Spleen (tissue), 11 donors: ENCODE data around the gene MYH15. TPM values are rescaled to one million over a fixed set of nuclear protein-coding genes. Genes with fewer than 3 reads are reported as not detected.

ENCODE experiments used
- DNase-seq: peaks from one replicate; pipeline ENCODE4 v3.0.0-alpha.2; 2020
- H3K27ac ChIP-seq, 8 donors: fragments of 200-600 bp; sonication (generic) in 7 of 8; 1 replicate in 4 of 8; 2 replicates in 4 of 8; pipeline versions ENCODE4 v1.5.0 to v1.8.0; 2016 to 2021; ENCODE audit warnings: inconsistent platforms in 4 of 8, mild to moderate bottlenecking in 4 of 8, moderate library complexity in 1 of 8
- H3K27me3 ChIP-seq, 7 donors: fragments of 200-600 bp; sonication (generic) in 6 of 7; replicated peaks in 1 of 7; 1 replicate in 4 of 7; 2 replicates in 3 of 7; pipeline versions ENCODE4 v1.5.0 to v1.8.0; 2016 to 2021; ENCODE audit warnings: inconsistent platforms in 3 of 7, mild to moderate bottlenecking in 1 of 7
- H3K36me3 ChIP-seq, 6 donors: fragments of 200-600 bp; sonication (generic) in 5 of 6; 1 replicate in 4 of 6; 2 replicates in 2 of 6; pipeline versions ENCODE4 v1.5.0 to v1.8.0; 2016 to 2021; ENCODE audit warnings: inconsistent platforms in 2 of 6
- H3K4me1 ChIP-seq, 6 donors: fragments of 200-600 bp; sonication (generic) in 5 of 6; 1 replicate in 3 of 6; 2 replicates in 3 of 6; pipeline versions ENCODE4 v1.5.0 to v1.8.0; 2016 to 2021; ENCODE audit warnings: inconsistent platforms in 3 of 6
- H3K4me3 ChIP-seq, 8 donors: fragments of 200-600 bp; sonication (generic) in 7 of 8; 1 replicate in 4 of 8; 2 replicates in 4 of 8; pipeline versions ENCODE4 v1.5.0 to v1.8.0; 2016 to 2021; ENCODE audit warnings: inconsistent platforms in 4 of 8, mild to moderate bottlenecking in 4 of 8, moderate library complexity in 2 of 8
- H3K9me3 ChIP-seq, 8 donors: fragments of 200-600 bp; sonication (generic) in 7 of 8; 1 replicate in 4 of 8; 2 replicates in 4 of 8; pipeline versions ENCODE4 v1.5.0 to v1.8.0; 2016 to 2021; ENCODE audit warnings: inconsistent platforms in 4 of 8
- CTCF ChIP-seq, 11 experiments: fragments of 200-600 bp in 7 of 11; fragments of 450-650 bp in 4 of 11; sonication (generic) in 4 of 11; IDR thresholded peaks in 8 of 11; conservative IDR thresholded peaks in 3 of 11; 1 replicate in 7 of 11; 2 replicates in 4 of 11; pipeline versions ENCODE4 v1.4.0 to v1.8.0; 2016 to 2021; ENCODE audit warnings: antibody characterized with exemption in 11 of 11, inconsistent platforms in 4 of 11, mild to moderate bottlenecking in 1 of 11
- POLR2A ChIP-seq, 3 donors: fragments of 450-650 bp; IDR thresholded peaks; one replicate each; pipeline ENCODE4 v1.5.1; 2017; ENCODE audit warnings: antibody characterized with exemption in 3 of 3, mild to moderate bottlenecking in 1 of 3
- POLR2AphosphoS5 ChIP-seq, 3 donors: sonication (generic); formaldehyde crosslinking; IDR thresholded peaks; one replicate each; pipeline ENCODE4 v1.5.1; 2017; ENCODE audit warnings: antibody characterized with exemption in 3 of 3
- WGBS, 5 donors: extraction: QIAGEN DNeasy Blood & Tissue Kit in 3 of 5; methylation state at CpG; one replicate each; pipeline versions ENCODE4 v1.1.5 to v1.1.7; 2013 to 2018; 5-methylcytosine and 5-hydroxymethylcytosine counted together
- intact Hi-C: fragments of 100-400 bp; cut with DNase I; formaldehyde crosslinking; loops from one replicate; pipeline ENCODE4 v1.15.0; 2023; ENCODE audit warnings: low total_unique reads
- polyA plus RNA-seq, 3 donors: library from polyadenylated mRNA; stranded (reverse); fragments of 200-250 nt; gene quantifications; one replicate each; pipeline ENCODE4 v1.2.1, GENCODE V29; 2013
- total RNA-seq, 7 donors: library from RNA; depleted of rRNA in 3 of 7; stranded (reverse); fragments of >200 nt in 3 of 7; fragmentation: NEBNext Ultra II Directional in 4 of 7; extraction: Animal tissue kit (Norgen Biotek cat#: 25700) in 4 of 7; gene quantifications; one replicate each; pipeline versions ENCODE4 v1.1.0 to v1.2.1, GENCODE V29; 2016 to 2021
- donor health status: healthy with polysubstance abuse.
- donor health status: DM: no; HTN: no; CAD: no; lungs with moderate emphysema.
- donor health status: DM: no; HTN: no; CAD: no.
- donor health status: Bipolar disorder and iron deficiency.
- donor health status: healthy.
- donor health status: DM: no; HTN: no; CAD: no.
- donor health status: DM: yes; HTN: yes; CAD: no.

Gene MYH15
- total and polyA plus RNA-seq, 10 donors = 0.02 to 3.0 (median 0.18) TPM

DNA sequence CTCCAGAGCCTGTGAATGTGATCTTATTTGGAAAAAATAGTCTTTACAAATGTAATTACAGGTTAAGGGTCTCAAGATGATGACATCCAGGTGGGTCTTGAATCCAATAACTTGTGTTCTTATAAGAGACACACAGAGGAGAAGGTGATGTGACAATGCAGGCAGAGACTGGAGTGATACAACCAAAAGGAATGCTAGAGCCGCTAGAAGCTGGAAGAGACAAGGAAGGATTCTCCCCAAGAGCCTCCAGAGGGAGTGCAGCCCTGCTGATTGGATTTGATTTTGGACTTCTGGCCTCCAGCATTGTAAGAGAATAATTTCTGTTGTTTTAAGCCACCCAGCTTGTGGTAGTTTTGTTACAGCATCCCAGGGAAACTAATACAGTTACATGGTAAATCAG is 9.7 kb downstream of the MYH15 start:
- H3K27ac ChIP-seq = no peak overlapping the region
- no peak overlapping the region for H3K4me3 ChIP-seq
- DNase-seq = no peak
- no peaks in the 10 kb centered on the region for H3K4me1 ChIP-seq
- 81 to 96% (median 94%) methylated on average over 1 of the region's 1 CpG for WGBS, 5 donors
- no peaks in the 10 kb centered on the region for H3K27me3 ChIP-seq
- no peaks in the 10 kb centered on the region for H3K36me3 ChIP-seq
- no peak for TF ChIP-seq POLR2A (IDR thresholded peaks at IDR 0.05)
- no peak for TF ChIP-seq POLR2AphosphoS5 (IDR thresholded peaks at IDR 0.05)
- no peak for TF ChIP-seq CTCF (IDR thresholded peaks at IDR 0.05 in 8 of 11, conservative IDR thresholded peaks at IDR 0.05 in 3 of 11)
- intact Hi-C loops = no loop called here
- no peaks in the 10 kb centered on the region for H3K9me3 ChIP-seq

GRCh38 chr3:108497271-108497670 is 13.1 kb downstream of the MYH15 start:
- intact Hi-C loops = no loop called here
- Histone ChIP-seq H3K9me3 (no peaks in the 10 kb centered on the region), H3K4me1 (peaks cover 0 to 11% (median 0%) of the 10 kb centered on the region in 6 donors), H3K27me3 (no peaks in the 10 kb centered on the region), H3K27ac (no peak overlapping the region), H3K36me3 (no peaks in the 10 kb centered on the region), H3K4me3 (no peak overlapping the region)
- WGBS, 5 donors = 90 to 98% (median 94%) methylated on average over 1 of the region's 1 CpG
- no peak for DNase-seq
- no peak for TF ChIP-seq CTCF (IDR thresholded peaks at IDR 0.05 in 8 of 11, conservative IDR thresholded peaks at IDR 0.05 in 3 of 11)
- no peak for TF ChIP-seq POLR2AphosphoS5 (IDR thresholded peaks at IDR 0.05)
- TF ChIP-seq POLR2A (IDR thresholded peaks at IDR 0.05) = no peak

GRCh38 chr3:108495717-108496116 is 14.7 kb downstream of the MYH15 start:
- H3K27me3 ChIP-seq = no peaks in the 10 kb centered on the region
- 77 to 81% (median 80%) methylated on average over 6 of the region's 6 CpGs for WGBS, 5 donors
- intact Hi-C loops = no loop called here
- peaks cover 0 to 11% (median 0%) of the 10 kb centered on the region in 6 donors for H3K4me1 ChIP-seq
- no peak overlapping the region for H3K4me3 ChIP-seq
- TF ChIP-seq POLR2AphosphoS5 (IDR thresholded peaks at IDR 0.05) = no peak
- TF ChIP-seq POLR2A (IDR thresholded peaks at IDR 0.05) = no peak
- TF ChIP-seq CTCF (IDR thresholded peaks at IDR 0.05 in 8 of 11, conservative IDR thresholded peaks at IDR 0.05 in 3 of 11) = no peak
- no peaks in the 10 kb centered on the region for H3K9me3 ChIP-seq
- DNase-seq = no peak
- H3K27ac ChIP-seq = no peak overlapping the region
- H3K36me3 ChIP-seq = no peaks in the 10 kb centered on the region

GRCh38 chr3:108494906-108495531 is 15.4 kb downstream of the MYH15 start:
- Histone ChIP-seq H3K27ac (no peak overlapping the region), H3K9me3 (no peaks in the 10 kb centered on the region), H3K36me3 (no peaks in the 10 kb centered on the region), H3K4me3 (no peak overlapping the region), H3K4me1 (peaks cover 0 to 11% (median under 1%) of the 10 kb centered on the region in 6 donors), H3K27me3 (no peaks in the 10 kb centered on the region)
- DNase-seq = no peak
- intact Hi-C loops = no loop called here
- WGBS, 5 donors = 69 to 89% (median 75%) methylated on average over 3 of the region's 3 CpGs
- TF ChIP-seq POLR2AphosphoS5 (IDR thresholded peaks at IDR 0.05) (no peak), POLR2A (IDR thresholded peaks at IDR 0.05) (no peak), CTCF (IDR thresholded peaks at IDR 0.05 in 8 of 11, conservative IDR thresholded peaks at IDR 0.05 in 3 of 11) (no peak)
